Sigmoid colon (tissue), 3 donors: ENCODE measurements around the gene TANGO6.

Experiments used
- POLR2A ChIP-seq, 2 donors: fragments of 450-650 bp; IDR thresholded peaks; one replicate each; pipeline ENCODE4 v1.6.1; 2016; ENCODE audit warnings: antibody characterized with exemption in 2 of 2, mild to moderate bottlenecking in 2 of 2, moderate library complexity in 2 of 2
- TF ChIP-seq, protein P1 (sequence below), 4 experiments: fragments of 450-650 bp in 3 of 4; fragments of 200-600 bp in 1 of 4; IDR thresholded peaks; one replicate each; pipeline ENCODE4 v1.5.1; 2016 to 2019; ENCODE audit warnings: antibody characterized with exemption in 4 of 4, mild to moderate bottlenecking in 3 of 4, moderate library complexity in 2 of 4

GRCh38 chr16:69113216-69113615 lies 269.9 kb downstream of the TANGO6 start:
- TF ChIP-seq, protein P1, sequence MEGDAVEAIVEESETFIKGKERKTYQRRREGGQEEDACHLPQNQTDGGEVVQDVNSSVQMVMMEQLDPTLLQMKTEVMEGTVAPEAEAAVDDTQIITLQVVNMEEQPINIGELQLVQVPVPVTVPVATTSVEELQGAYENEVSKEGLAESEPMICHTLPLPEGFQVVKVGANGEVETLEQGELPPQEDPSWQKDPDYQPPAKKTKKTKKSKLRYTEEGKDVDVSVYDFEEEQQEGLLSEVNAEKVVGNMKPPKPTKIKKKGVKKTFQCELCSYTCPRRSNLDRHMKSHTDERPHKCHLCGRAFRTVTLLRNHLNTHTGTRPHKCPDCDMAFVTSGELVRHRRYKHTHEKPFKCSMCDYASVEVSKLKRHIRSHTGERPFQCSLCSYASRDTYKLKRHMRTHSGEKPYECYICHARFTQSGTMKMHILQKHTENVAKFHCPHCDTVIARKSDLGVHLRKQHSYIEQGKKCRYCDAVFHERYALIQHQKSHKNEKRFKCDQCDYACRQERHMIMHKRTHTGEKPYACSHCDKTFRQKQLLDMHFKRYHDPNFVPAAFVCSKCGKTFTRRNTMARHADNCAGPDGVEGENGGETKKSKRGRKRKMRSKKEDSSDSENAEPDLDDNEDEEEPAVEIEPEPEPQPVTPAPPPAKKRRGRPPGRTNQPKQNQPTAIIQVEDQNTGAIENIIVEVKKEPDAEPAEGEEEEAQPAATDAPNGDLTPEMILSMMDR (IDR thresholded peaks at IDR 0.05), result no peak
- TF ChIP-seq POLR2A (IDR thresholded peaks at IDR 0.05), result no peak
